Activated naive CD4-positive, alpha-beta T cell treated with anti-CD3 and anti-CD28 coated beads, Interleukin-2, amount 50 U/mL, for 24 hours (primary cell): ENCODE measurements around the gene CREB5.

Source experiments
- H3K27ac Mint-ChIP-seq: one replicate; pipeline ENCODE4 v1.8.0; 2021; ENCODE audit warnings: mild to moderate bottlenecking, mixed read lengths
- H3K27me3 Mint-ChIP-seq: one replicate; pipeline ENCODE4 v1.8.0; 2021; ENCODE audit warnings: mixed read lengths
- H3K36me3 Mint-ChIP-seq: one replicate; pipeline ENCODE4 v1.8.0; 2021; ENCODE audit warnings: mixed read lengths
- H3K4me1 Mint-ChIP-seq: one replicate; pipeline ENCODE4 v1.8.0; 2021; ENCODE audit warnings: mixed read lengths
- H3K4me3 Mint-ChIP-seq: one replicate; pipeline ENCODE4 v1.8.0; 2021; ENCODE audit warnings: mild to moderate bottlenecking, mixed read lengths
- H3K9me3 Mint-ChIP-seq: one replicate; pipeline ENCODE4 v1.8.0; 2021; ENCODE audit warnings: mixed read lengths

The CREB5 gene

DNA sequence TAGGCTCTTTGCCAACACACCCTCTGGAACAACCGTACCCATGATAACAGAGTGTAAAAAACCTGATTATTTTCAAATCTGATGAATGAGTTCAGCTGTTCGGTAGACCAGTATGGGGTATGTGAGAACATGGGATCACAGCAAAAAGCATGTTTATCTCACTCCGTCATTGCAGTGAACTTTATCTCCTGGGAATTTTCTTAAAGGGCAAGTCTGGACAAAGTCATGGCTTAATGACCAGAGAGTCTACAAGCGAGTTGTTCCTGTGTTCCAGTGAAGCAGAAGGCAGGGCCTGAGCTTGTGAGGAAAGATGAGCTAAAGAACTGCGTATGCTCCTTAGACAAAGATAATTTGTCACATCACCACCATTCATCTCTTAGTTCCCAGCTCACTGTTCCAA lies 326.1 kb downstream of the CREB5 start:
- Mint-ChIP-seq H3K27me3 (peaks cover 6% of the 10 kb centered on the region), H3K9me3 (no peaks in the 10 kb centered on the region), H3K27ac (no peak overlapping the region), H3K36me3 (no peaks in the 10 kb centered on the region), H3K4me3 (no peak overlapping the region), H3K4me1 (no peaks in the 10 kb centered on the region)

DNA sequence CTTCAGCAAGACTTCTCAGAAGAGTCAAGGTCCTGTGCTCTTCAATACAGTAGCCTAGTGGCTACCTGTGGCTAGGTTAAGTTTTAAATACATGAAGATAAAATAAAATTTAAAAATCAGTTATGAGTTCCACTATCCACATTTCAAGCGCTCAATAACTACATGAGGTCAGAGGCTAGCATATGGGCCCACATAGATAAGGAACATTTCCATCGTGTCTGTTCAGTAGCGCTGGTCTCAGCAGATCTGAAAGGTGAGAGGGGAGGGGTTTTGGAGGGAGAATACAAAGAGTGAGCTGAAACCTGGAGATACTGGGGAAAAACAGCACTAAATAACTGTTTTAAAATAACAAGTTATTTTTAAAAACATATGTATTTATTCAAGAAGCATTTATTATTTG lies 326.8 kb downstream of the CREB5 start:
- Mint-ChIP-seq H3K4me1 (no peaks in the 10 kb centered on the region), H3K27me3 (peaks cover 6% of the 10 kb centered on the region)

DNA sequence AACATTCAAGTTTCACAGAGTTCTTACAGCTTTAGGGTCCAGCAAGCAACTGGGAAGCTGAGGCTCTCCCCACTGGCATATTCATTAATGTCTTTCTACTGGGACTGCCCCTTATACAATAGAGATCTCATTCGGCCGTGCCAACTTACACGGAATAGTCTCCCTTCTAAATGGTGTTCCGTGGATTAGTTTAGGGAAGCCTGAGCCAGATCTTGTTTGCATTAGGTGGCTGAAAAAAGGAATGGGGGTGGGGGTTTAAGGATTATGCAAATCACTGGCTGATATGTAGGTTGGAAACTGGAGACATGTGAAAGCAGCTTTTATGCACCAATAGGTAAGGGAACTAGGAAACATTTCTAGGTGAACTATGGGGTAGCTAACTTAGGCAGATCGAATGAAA lies 327.5 kb downstream of the CREB5 start:
- peaks cover 6% of the 10 kb centered on the region for H3K27me3 Mint-ChIP-seq
- H3K27ac Mint-ChIP-seq = no peak overlapping the region
- no peaks in the 10 kb centered on the region for H3K36me3 Mint-ChIP-seq
- no peaks in the 10 kb centered on the region for H3K9me3 Mint-ChIP-seq
- no peaks in the 10 kb centered on the region for H3K4me1 Mint-ChIP-seq
- H3K4me3 Mint-ChIP-seq = no peak overlapping the region

More for the DNA sequence above, 326.8 kb downstream of the CREB5 start:
- H3K4me3 Mint-ChIP-seq = no peak overlapping the region
- H3K27ac Mint-ChIP-seq = no peak overlapping the region
- H3K36me3 Mint-ChIP-seq = no peaks in the 10 kb centered on the region
- H3K9me3 Mint-ChIP-seq = no peaks in the 10 kb centered on the region

DNA sequence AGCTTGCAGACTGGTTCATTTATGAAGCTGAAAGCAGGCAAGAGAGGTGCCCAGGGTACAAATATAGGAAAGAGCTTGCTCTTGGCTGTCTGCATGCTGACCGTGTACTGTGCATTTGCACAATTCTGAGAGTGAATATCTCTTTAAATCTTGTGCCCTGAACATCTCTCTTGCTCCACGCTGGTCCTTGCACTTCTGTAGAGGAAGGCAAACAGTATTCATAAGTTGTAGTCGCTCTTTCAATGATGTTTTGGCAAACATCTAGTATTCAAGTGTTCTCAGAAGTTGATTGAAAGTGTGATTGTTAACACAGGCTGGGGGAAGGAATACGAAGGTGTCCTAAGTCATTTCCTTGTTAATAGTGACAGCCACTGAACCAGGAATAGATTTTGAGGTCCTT lies 332.6 kb downstream of the CREB5 start:
- no peak overlapping the region for H3K4me3 Mint-ChIP-seq
- peaks cover 7% of the 10 kb centered on the region for H3K27me3 Mint-ChIP-seq
- no peaks in the 10 kb centered on the region for H3K9me3 Mint-ChIP-seq
- H3K27ac Mint-ChIP-seq = no peak overlapping the region
- H3K36me3 Mint-ChIP-seq = no peaks in the 10 kb centered on the region
- no peaks in the 10 kb centered on the region for H3K4me1 Mint-ChIP-seq

DNA sequence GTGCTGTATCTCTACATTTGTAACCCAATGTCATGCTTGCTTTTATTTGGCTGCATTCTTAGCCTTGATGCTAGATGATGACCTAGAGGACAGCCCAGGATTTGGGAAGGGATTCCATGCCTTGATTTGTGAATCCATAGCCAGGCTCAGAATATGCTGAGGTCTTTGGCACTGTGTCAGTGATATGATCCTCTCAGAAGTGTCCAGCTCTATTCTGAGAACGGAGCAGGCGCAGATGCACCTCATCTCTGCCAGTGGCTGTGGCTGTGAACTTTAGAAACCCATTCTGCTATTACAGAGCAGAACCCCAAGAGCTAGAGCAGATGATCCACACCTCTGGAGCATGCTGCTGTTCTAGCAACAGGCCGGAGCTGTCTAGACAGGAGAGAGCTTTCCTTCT lies 333.0 kb downstream of the CREB5 start:
- H3K27me3 Mint-ChIP-seq = peaks cover 6% of the 10 kb centered on the region
- no peak overlapping the region for H3K27ac Mint-ChIP-seq
- no peaks in the 10 kb centered on the region for H3K36me3 Mint-ChIP-seq
- H3K4me1 Mint-ChIP-seq = no peaks in the 10 kb centered on the region
- H3K9me3 Mint-ChIP-seq = no peaks in the 10 kb centered on the region
- no peak overlapping the region for H3K4me3 Mint-ChIP-seq

DNA sequence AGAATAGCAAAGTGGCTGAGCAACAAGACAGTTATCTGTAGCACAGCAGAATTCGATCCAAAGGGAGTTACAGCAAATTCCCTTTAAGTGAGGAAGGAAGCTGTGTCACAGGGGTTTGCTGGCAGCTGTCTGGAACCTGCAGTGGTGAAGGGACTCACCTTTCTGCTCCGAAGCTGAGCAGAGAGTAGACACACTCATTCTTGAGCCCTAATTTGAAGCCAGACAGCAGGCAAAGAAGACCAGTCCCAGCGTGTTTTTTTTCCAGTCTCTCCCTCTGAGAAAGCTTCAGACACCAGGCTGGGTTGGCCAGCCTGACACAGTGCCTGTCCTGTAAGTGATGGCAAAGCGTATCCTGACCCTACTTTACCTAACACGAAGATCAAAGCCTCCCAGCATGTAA lies 335.1 kb downstream of the CREB5 start:
- no peaks in the 10 kb centered on the region for H3K9me3 Mint-ChIP-seq
- no peaks in the 10 kb centered on the region for H3K4me1 Mint-ChIP-seq
- no peak overlapping the region for H3K27ac Mint-ChIP-seq
- H3K4me3 Mint-ChIP-seq = no peak overlapping the region
- peaks cover 3% of the 10 kb centered on the region for H3K27me3 Mint-ChIP-seq
- no peaks in the 10 kb centered on the region for H3K36me3 Mint-ChIP-seq

DNA sequence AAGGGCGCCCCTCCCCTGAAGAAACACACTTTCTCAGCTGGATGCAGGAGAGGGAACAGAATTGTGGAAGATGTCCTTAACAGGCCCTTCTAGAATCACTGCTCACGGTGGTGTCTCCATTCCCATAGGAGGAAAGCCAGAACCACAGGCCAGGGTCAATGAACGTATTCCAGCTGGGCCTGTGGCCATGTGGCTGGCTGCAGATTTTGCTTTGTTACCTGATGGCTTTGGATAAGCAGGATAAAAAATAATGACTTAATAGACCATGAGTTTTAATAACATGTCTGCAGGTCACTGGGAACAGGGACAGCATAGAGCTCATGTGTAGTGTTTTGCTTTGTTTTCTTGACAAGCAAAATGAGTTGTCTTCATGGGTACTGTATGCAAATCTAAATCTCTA lies 335.5 kb downstream of the CREB5 start:
- Mint-ChIP-seq H3K4me1 (no peaks in the 10 kb centered on the region), H3K27ac (no peak overlapping the region), H3K9me3 (no peaks in the 10 kb centered on the region), H3K36me3 (no peaks in the 10 kb centered on the region), H3K27me3 (peaks cover 3% of the 10 kb centered on the region), H3K4me3 (no peak overlapping the region)

DNA sequence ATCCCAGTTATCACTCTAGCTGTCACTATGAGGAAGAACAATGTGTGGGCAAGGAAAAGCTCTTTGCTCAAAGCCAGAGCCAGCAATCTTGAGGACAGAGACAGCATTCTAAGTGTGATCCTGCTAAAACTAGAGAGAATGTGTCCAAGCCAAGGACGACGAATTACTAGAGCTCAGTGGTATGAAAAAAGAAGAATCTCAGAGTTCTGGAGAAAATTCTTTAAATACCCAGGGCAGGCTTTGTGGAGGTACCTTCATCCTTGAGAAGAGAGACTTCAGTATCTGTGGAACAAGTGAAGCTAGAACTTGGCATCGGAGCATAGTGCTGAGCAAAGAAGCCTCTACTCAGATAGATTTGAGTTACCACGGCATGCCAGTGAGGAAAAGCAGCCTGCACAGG lies 336.0 kb downstream of the CREB5 start:
- H3K27ac Mint-ChIP-seq = no peak overlapping the region
- no peaks in the 10 kb centered on the region for H3K9me3 Mint-ChIP-seq
- no peaks in the 10 kb centered on the region for H3K4me1 Mint-ChIP-seq
- no peak overlapping the region for H3K4me3 Mint-ChIP-seq
- peaks cover 3% of the 10 kb centered on the region for H3K27me3 Mint-ChIP-seq
- H3K36me3 Mint-ChIP-seq = no peaks in the 10 kb centered on the region

DNA sequence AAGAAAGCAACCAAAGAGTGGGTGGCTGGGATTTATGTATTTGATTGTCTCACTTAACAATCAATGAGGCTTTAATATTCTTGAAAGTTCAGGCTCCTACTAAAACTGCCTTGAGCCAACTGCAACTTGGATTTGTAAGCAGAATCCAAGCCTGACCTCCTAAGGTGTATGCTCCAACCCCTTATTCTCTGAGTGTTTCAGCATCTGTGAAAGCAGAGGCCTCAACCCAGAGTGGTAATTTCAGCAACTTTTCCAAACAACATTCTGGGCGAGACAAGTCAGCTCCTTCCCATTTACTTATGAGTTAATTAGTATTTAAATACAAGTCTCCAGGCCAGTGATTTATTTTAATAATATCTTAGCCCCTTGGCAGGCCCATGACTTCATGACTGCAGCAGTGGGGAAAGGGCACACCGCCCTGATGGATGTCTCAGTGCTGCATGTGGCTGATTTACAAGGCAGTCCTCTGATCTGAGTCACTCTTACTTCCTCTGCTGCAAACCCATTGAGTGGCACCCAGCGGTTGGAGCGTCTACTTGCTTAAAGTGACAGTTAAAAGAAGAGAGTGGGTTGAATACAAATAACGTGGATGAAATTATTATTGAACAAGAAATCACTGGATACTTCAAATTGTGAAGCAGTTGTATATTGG lies 336.7 kb downstream of the CREB5 start:
- peaks cover 3% of the 10 kb centered on the region for H3K27me3 Mint-ChIP-seq
- no peaks in the 10 kb centered on the region for H3K9me3 Mint-ChIP-seq
- H3K4me1 Mint-ChIP-seq = no peaks in the 10 kb centered on the region
- H3K4me3 Mint-ChIP-seq = no peak overlapping the region
- H3K36me3 Mint-ChIP-seq = no peaks in the 10 kb centered on the region
- H3K27ac Mint-ChIP-seq = peak overlapping the region; percentile 35

DNA sequence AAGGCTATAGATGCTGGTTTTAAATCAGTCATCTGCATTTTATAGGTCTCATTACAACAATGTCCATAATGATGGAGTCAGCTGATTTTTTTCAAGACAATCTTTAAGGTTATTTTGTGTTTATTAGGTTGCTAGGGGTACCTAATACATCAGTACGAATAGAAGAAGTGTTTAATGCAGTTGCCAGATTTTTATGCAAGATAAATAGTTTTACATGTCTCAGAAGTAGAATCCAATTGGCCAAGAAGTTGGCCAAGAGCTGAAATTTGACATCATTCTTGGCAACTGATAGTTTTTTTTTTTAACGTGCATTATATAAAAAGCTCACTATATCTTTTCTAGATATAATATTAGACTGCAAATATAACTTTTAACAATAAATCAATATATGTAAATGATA lies 337.3 kb downstream of the CREB5 start:
- no peaks in the 10 kb centered on the region for H3K4me1 Mint-ChIP-seq
- H3K27ac Mint-ChIP-seq = no peak overlapping the region
- peaks cover 3% of the 10 kb centered on the region for H3K27me3 Mint-ChIP-seq
- no peaks in the 10 kb centered on the region for H3K9me3 Mint-ChIP-seq
- H3K4me3 Mint-ChIP-seq = no peak overlapping the region
- H3K36me3 Mint-ChIP-seq = no peaks in the 10 kb centered on the region

DNA sequence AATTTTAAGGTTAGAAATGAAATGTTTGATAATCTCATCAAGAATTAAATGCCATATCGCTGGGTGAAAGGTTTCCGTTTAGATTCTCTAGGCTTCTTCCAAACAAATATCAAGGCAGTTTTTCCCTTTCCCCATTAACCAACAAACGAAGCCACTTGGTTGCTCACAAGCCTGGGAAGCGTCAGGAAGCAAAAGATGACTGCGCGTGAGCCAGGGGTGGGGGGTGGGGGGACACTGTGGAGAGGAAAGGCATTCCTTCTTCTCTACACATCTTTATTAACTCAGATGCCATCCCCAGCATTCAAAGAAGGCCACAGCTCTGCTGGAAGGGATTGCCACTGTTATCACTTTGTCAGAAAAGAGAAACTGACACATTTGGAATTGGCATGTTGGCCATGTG lies 338.7 kb downstream of the CREB5 start:
- Mint-ChIP-seq H3K4me3 (no peak overlapping the region), H3K4me1 (no peaks in the 10 kb centered on the region), H3K27me3 (peaks cover 3% of the 10 kb centered on the region), H3K36me3 (no peaks in the 10 kb centered on the region), H3K27ac (no peak overlapping the region), H3K9me3 (no peaks in the 10 kb centered on the region)

DNA sequence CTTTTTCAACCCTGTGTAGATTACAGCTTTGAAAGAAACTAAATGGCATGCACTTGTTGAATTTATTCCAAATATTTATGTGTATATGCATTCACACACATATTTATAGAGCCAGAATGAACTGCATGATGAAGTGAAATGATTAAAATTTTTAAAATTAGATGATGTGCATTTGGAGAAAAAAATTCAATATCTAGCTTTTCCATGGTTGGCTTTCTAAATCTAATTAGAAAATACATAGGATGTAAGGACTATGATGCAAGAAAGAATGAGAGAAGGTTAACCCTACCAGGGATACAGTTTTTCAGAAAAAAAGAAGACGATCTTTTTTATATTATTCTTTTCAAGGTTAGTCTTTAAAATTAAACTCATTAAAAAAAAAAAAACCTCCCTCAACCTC lies 341.3 kb downstream of the CREB5 start:
- H3K4me1 Mint-ChIP-seq = no peaks in the 10 kb centered on the region
- H3K27ac Mint-ChIP-seq = no peak overlapping the region
- H3K36me3 Mint-ChIP-seq = no peaks in the 10 kb centered on the region
- no peak overlapping the region for H3K4me3 Mint-ChIP-seq
- no peaks in the 10 kb centered on the region for H3K9me3 Mint-ChIP-seq
- H3K27me3 Mint-ChIP-seq = no peaks in the 10 kb centered on the region

DNA sequence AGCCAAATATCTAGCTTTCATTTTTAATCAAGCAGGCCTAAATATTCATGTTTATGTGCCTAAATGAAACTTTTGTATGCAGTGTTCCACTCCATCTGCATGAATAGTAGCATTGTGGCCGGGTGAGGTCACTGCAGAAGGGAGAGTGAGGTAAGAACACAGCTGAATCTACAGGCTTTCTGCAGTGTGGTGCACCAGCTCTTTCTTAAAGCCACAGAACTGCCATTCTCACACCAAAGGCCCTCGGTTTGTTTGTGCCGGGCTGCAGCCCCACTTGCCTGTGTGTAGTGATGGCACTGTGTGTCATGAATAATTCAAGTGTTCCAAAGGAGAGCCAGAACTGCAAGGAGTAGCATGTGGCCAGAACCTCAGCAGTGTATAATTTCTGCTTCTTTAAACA lies 341.7 kb downstream of the CREB5 start:
- H3K4me3 Mint-ChIP-seq = no peak overlapping the region
- H3K36me3 Mint-ChIP-seq = no peaks in the 10 kb centered on the region
- H3K9me3 Mint-ChIP-seq = no peaks in the 10 kb centered on the region
- no peaks in the 10 kb centered on the region for H3K4me1 Mint-ChIP-seq
- H3K27me3 Mint-ChIP-seq = no peaks in the 10 kb centered on the region
- H3K27ac Mint-ChIP-seq = no peak overlapping the region

DNA sequence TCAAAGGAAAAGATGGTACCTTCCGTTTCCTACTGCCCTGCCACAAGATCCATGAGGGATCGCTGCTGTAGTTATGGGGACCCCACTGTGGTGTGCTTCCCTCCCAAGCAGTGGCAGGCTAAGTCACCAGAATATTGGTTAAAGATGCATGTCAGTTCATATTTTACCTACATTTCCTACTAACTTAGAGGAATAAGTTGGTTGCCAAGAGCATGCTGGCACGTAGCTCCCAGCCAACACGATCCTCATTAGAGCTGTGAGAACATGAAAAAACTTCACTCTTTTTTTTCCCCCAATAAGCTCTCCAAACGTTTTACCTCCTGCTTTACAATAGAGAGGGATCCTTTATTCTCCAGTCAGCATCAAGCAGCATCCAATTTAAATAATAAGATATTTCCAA lies 342.1 kb downstream of the CREB5 start:
- Mint-ChIP-seq H3K36me3 (no peaks in the 10 kb centered on the region), H3K9me3 (no peaks in the 10 kb centered on the region), H3K27me3 (no peaks in the 10 kb centered on the region), H3K4me1 (no peaks in the 10 kb centered on the region), H3K4me3 (no peak overlapping the region), H3K27ac (no peak overlapping the region)

DNA sequence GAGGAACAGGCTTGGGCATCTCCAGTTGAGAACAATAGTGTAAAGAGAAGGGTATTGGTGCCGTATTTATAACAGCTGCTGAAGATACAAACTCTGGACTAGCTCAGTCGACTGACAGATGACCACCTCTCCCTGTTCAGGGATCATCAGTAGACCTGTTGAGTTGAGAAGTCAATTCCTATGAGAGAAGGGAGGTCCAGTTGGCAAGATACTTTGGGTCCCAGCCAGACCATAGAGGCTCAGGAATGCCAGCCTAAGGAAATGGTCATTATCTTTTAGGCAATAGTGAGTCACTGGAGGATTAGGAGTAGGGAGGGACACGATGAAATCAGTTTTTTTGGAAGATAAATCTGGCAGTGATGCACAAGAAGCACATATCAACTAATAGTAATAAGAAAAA lies 342.9 kb downstream of the CREB5 start:
- Mint-ChIP-seq H3K36me3 (no peaks in the 10 kb centered on the region), H3K4me3 (no peak overlapping the region), H3K9me3 (no peaks in the 10 kb centered on the region), H3K27ac (no peak overlapping the region), H3K4me1 (no peaks in the 10 kb centered on the region), H3K27me3 (peaks cover 2% of the 10 kb centered on the region)

DNA sequence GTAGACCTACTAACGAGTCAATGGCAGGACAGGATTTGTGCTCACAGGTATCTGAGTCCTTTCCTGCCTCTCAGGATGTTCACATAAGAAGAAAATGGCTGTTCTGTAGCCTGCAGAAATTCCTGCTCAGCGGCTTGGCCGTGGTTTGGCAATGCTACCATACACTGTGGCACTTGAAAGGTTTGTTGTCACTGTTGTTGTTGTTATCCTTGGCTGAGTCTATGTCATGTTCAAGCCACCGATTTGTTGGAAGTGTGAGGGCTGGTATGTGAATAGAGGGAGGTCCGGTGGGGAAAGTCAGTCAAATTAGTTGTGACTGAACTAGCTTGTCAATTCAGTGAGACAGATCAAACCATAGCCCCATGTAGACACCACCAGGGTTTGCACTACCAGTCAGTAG lies 345.9 kb downstream of the CREB5 start:
- no peak overlapping the region for H3K4me3 Mint-ChIP-seq

DNA sequence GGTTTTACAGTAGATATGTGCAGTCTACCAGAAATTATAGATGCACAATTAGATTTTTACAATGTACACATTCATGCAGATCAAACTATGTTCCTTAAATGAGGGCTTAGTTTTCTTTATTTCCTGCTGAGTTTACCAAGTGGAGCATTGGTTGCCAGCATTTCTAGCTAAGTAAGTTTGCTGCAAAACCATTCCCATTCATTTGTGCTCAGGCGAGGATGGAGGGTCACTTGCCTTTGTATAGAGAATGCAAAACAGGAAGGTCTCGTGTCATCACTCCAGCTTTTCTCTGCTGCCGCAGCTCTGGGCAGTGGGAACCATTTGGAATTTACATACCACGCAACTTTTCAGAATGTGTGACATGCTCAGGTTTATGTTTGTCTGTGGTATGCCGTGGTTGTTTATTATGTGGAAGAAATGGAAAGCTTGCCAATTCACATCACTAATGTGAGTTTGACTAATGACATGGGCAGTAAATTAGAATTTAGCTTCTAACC lies 347.2 kb downstream of the CREB5 start:
- peaks cover 2% of the 10 kb centered on the region for H3K27me3 Mint-ChIP-seq
- no peaks in the 10 kb centered on the region for H3K4me1 Mint-ChIP-seq
- H3K27ac Mint-ChIP-seq = no peak overlapping the region
- no peaks in the 10 kb centered on the region for H3K9me3 Mint-ChIP-seq
- H3K4me3 Mint-ChIP-seq = no peak overlapping the region
- no peaks in the 10 kb centered on the region for H3K36me3 Mint-ChIP-seq

More for the DNA sequence above, 345.9 kb downstream of the CREB5 start:
- Mint-ChIP-seq H3K27ac (no peak overlapping the region), H3K9me3 (no peaks in the 10 kb centered on the region), H3K4me1 (no peaks in the 10 kb centered on the region), H3K27me3 (peaks cover 2% of the 10 kb centered on the region), H3K36me3 (no peaks in the 10 kb centered on the region)
